G401.6 (cell line): Measurements from ENCODE around the gene ECD.

Experiments
- FAIRE-seq: peaks from 2 replicates; lab custom pipeline; 2012; peaks lifted over from hg19 to GRCh38; lab: Jason Lieb, UNC

ECD gene

DNA sequence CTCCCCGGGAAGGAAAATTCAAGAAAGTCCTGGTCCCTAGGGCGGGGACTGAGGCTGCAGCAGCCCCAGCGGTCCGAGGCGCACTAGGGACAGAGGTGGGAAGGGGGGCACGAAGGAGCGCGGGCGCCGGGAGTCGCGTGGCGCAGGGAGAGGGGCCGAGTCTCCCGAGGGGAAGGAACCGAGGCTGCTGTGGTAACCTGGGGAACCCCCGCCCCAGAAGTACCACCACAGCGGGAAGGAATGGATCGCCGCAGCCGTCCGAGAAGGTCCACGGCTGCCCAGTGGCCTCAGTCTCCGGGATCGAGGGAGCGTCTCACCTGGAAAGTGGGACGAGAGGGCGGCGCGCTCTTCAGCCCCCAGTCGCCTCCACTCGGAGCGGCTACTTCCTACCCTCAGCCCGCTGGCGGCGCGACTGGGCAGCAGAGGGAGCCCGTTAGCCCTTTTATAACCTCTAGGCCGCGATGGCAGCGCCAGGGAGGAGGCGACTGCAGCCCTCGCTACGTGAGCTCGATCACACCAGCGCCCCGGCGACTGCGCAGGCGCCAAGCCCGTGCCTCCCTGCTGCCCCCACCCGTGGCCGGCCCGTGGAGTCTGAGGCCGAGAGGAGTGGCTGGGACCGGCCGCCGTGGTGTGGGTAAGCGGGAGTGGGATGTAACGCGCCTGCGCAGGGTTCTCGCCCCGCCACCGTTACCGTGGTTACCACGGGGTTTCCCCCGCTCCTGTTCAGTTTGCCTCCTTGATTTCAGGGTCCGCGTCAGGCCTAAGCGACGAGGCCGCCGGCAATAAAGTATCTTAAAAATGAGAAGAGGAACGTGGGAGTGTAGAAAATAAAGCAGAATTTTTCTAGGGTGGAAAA lies 71.1 kb downstream of the ECD start, which contains the start of gene P4HA1:
Gene P4HA1, minus strand, starts transcription at position 418 of the 856 bp plus-strand sequence. CDS start 21,983 bp downstream, outside the sequence.
- FAIRE-seq, result peak; percentile 92

GRCh38 chr10:73096041-73096448 lies 71.8 kb downstream of the ECD start:
- FAIRE-seq, result no peak

DNA sequence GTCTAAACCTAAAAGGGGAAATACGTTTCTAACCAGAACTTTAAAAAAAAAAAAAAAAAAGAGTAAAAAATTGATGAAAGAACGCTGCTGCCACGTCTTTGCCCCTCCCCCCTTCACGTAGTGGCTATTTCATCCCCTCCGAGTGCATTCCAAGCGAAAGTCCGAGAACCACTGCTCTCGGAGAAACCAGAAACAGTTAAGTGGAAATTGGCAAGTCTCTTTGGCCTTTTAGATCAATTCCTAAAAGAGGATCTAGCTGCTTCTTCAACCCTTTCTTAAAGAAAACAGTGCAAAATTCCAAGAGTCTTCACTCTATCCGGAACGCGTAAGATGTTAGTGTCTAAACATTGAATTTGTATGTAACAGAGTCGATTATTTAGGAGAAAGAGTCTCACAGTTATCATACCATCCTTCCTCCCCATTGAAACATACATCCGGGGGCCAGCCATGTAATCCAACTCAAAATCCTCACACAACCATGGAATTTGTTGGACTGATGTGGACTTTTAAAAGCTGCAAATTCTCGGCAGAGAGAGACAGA lies 72.3 kb downstream of the ECD start:
- FAIRE-seq, result no peak

- peak; percentile 66 for FAIRE-seq
Measured at GRCh38 chr10:73094986-73095480, 72.8 kb downstream of the ECD start.

- no peak for FAIRE-seq
Measured at GRCh38 chr10:73093922-73094850, 73.6 kb downstream of the ECD start.

DNA sequence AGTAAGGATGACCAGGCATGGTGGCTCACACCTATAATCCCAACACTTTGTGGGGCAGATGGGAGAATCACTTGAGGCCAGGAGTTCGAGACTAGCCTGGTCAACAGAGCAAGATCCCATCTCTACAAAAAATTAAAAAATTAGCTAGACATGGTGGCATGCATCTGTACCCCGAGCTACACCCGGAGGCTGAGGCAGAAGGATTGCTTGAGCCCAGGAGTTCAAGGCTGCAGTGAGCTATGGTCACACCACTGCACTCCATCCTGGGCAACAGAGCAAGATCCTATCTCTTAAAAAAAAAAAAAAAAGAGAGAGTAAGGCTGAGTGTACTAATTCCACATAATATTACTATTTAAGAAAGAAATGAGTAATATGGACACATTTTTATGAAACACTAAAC lies 75.0 kb downstream of the ECD start:
- FAIRE-seq, result no peak

GRCh38 chr10:73088304-73088703 lies 79.5 kb downstream of the ECD start:
- FAIRE-seq, result no peak

DNA sequence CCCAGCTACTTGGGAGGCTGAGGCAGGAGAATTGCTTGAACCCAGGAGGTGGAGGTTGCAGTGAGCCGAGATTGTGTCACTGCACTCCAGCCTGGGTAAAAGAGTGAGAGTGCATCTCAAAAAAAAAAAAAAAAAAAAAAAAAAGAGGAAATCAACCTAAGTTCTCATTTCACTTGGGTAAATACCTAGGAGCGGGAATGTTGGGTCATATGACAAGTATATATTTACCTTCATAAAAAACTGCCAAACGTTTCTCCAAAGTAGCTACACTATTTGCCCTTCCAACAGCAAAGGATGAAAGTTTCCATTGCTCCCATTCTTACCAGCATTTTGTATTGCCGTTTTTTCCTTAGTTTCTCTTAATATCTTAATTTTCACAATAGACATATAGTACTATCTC lies 81.0 kb downstream of the ECD start:
- FAIRE-seq, result no peak

GRCh38 chr10:73084209-73084608 lies 83.6 kb downstream of the ECD start:
- no peak for FAIRE-seq
